Smooth muscle cell (in vitro differentiated cells): ENCODE results near the gene ACTC1. TPM values are rescaled to one million over a fixed set of nuclear protein-coding genes. Genes with fewer than 3 reads are reported as not detected.

Experiments
- DNase-seq: peaks from one replicate; lab custom pipeline; 2025; ENCODE audit not compliant: unreplicated experiment; lab: John Stamatoyannopoulos, UW
- H2AFZ ChIP-seq: fragments of 200-600 bp; sonication (generic); 2 replicates; pipeline ENCODE4 v1.6.0; 2016; ENCODE audit warnings: antibody characterized with exemption, low read depth, mild to moderate bottlenecking
- H3F3A ChIP-seq: fragments of 200-600 bp; sonication (generic); 2 replicates; pipeline ENCODE4 v1.6.0; 2017; ENCODE audit warnings: antibody characterized with exemption, low read depth
- H3K27ac ChIP-seq: fragments of 200-600 bp; sonication (generic); 2 replicates; pipeline ENCODE4 v1.5.1; 2016; ENCODE audit warnings: low read depth, mild to moderate bottlenecking
- H3K27me3 ChIP-seq: fragments of 200-600 bp; sonication (generic); 2 replicates; pipeline ENCODE4 v1.6.1; 2016; ENCODE audit warnings: low read depth, mild to moderate bottlenecking
- H3K36me3 ChIP-seq: fragments of 200-600 bp; sonication (generic); 2 replicates; pipeline ENCODE4 v1.5.1; 2016; ENCODE audit warnings: low read depth
- H3K4me1 ChIP-seq: fragments of 200-600 bp; sonication (generic); 2 replicates; pipeline ENCODE4 v1.5.1; 2016; ENCODE audit warnings: low read depth
- H3K4me2 ChIP-seq: fragments of 200-600 bp; sonication (generic); 2 replicates; pipeline ENCODE4 v1.6.0; 2016; ENCODE audit warnings: mild to moderate bottlenecking
- H3K4me3 ChIP-seq: fragments of 200-600 bp; sonication (generic); 2 replicates; pipeline ENCODE4 v1.5.1; 2016; ENCODE audit warnings: mild to moderate bottlenecking
- H3K79me2 ChIP-seq: fragments of 200-600 bp; sonication (generic); 2 replicates; pipeline ENCODE4 v1.6.0; 2016; ENCODE audit warnings: low read depth, mild to moderate bottlenecking
- H3K9ac ChIP-seq: fragments of 200-600 bp; sonication (generic); 2 replicates; pipeline ENCODE4 v1.6.0; 2016; ENCODE audit warnings: low read depth
- H3K9me3 ChIP-seq: fragments of 200-600 bp; sonication (generic); replicated peaks from 2 replicates; pipeline ENCODE4 v1.5.1; 2016; ENCODE audit warnings: low read depth
- H4K20me1 ChIP-seq: fragments of 200-600 bp; sonication (generic); 2 replicates; pipeline ENCODE4 v1.6.0; 2016; ENCODE audit warnings: low read depth
- CTCF ChIP-seq: fragments of 200-600 bp; sonication (generic); IDR thresholded peaks from 2 replicates; pipeline ENCODE4 v1.5.1; 2017; ENCODE audit warnings: borderline replicate concordance, mild to moderate bottlenecking, antibody characterized with exemption; ENCODE audit not compliant: insufficient read depth, poor library complexity, severe bottlenecking
- WGBS: methylation state at CpG from one replicate; pipeline ENCODE4 v1.1.7; 2016; ENCODE audit warnings: low lambda C conversion rate; 5-methylcytosine and 5-hydroxymethylcytosine counted together
- polyA plus RNA-seq: library from polyadenylated mRNA; unstranded; fragments of >200 nt; fragmentation: Nextera tagmentation; extraction: Ambion mirVana; gene quantifications from 2 replicates; pipeline ENCODE4 v1.2.1, GENCODE V29; 2016
- total RNA-seq: library from RNA; depleted of rRNA; stranded (reverse); fragments of >200 nt; gene quantifications from 2 replicates; pipeline ENCODE4 v1.2.3, GENCODE V29; 2014

The ACTC1 gene
- total and polyA plus RNA-seq, 2 experiments from 2014 or later: 90.5 to 136 TPM

DNA sequence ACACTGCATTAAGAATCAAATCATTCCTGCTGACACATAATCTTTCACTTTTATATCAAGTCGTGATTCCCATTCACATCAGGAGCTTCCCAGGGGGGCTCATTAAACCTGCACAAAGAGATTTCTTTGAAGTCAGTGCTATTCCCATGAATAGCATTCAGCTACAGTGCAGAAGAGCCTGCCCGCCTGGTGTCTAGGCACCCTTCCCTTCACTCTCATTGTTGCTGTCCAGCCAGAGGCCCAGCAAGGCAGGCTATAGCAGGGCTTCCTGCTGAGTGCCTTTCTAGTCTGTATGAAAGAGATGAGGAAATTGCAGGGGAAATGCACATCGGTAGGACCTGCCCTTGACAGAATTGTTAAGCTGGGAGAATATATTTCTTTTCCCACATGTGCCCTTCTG lies 36.0 kb downstream of the ACTC1 start:
- peaks cover 8% of the 10 kb centered on the region for H3K4me1 ChIP-seq
- no peaks in the 10 kb centered on the region for H3K9me3 ChIP-seq
- H3K27ac ChIP-seq: no peak overlapping the region
- H3K4me2 ChIP-seq: no peak overlapping the region
- 61% methylated on average over 3 of the region's 3 CpGs for whole genome bisulfite sequencing
- no peaks in the 10 kb centered on the region for H4K20me1 ChIP-seq
- no peak overlapping the region for H3K9ac ChIP-seq
- H3F3A ChIP-seq: no peaks in the 10 kb centered on the region
- H3K79me2 ChIP-seq: no peaks in the 10 kb centered on the region
- DNase-seq: no peak
- H3K36me3 ChIP-seq: no peaks in the 10 kb centered on the region
- TF ChIP-seq CTCF: no peak
- H3K4me3 ChIP-seq: no peak overlapping the region
- H3K27me3 ChIP-seq: peaks cover 52% of the 10 kb centered on the region
- no peak overlapping the region for H2AFZ ChIP-seq

GRCh38 chr15:34757262-34757661 lies 38.1 kb downstream of the ACTC1 start:
- no peak overlapping the region for H3K27ac ChIP-seq
- no peaks in the 10 kb centered on the region for H3K36me3 ChIP-seq
- H3F3A ChIP-seq: no peaks in the 10 kb centered on the region
- no peak overlapping the region for H3K4me2 ChIP-seq
- H3K4me1 ChIP-seq: peaks cover 10% of the 10 kb centered on the region
- H3K9ac ChIP-seq: no peak overlapping the region
- no peak for DNase-seq
- no peaks in the 10 kb centered on the region for H3K9me3 ChIP-seq
- no peak for TF ChIP-seq CTCF
- WGBS: 90% methylated on average over 3 of the region's 3 CpGs
- no peak overlapping the region for H2AFZ ChIP-seq
- H3K27me3 ChIP-seq: peaks cover 62% of the 10 kb centered on the region
- no peaks in the 10 kb centered on the region for H3K79me2 ChIP-seq
- H4K20me1 ChIP-seq: no peaks in the 10 kb centered on the region
- H3K4me3 ChIP-seq: no peak overlapping the region

- peaks cover 68% of the 10 kb centered on the region for H3K27me3 ChIP-seq
- H3K4me1 ChIP-seq: peaks cover 10% of the 10 kb centered on the region
- no peak for DNase-seq
- no peak for TF ChIP-seq CTCF
- no peaks in the 10 kb centered on the region for H3K79me2 ChIP-seq
- no peaks in the 10 kb centered on the region for H3F3A ChIP-seq
- no peak overlapping the region for H3K27ac ChIP-seq
- no peak overlapping the region for H3K9ac ChIP-seq
- peak overlapping the region; percentile 47 for H3K4me3 ChIP-seq
- H4K20me1 ChIP-seq: no peaks in the 10 kb centered on the region
- H3K4me2 ChIP-seq: peak overlapping the region; percentile 91
- no peaks in the 10 kb centered on the region for H3K9me3 ChIP-seq
- WGBS: 12% methylated on average over 10 of the region's 11 CpGs
- no peak overlapping the region for H2AFZ ChIP-seq
- H3K36me3 ChIP-seq: no peaks in the 10 kb centered on the region
These were observed 40.0 kb downstream of the ACTC1 start for GRCh38 chr15:34755419-34755773.

- H3K79me2 ChIP-seq: no peaks in the 10 kb centered on the region
- H3K4me3 ChIP-seq: peak within 1 kb of the TSS; percentile 47
- no peak for TF ChIP-seq CTCF
- peaks cover 9% of the 10 kb centered on the region for H3K4me1 ChIP-seq
- H3K27me3 ChIP-seq: peaks cover 71% of the 10 kb centered on the region
- no peaks in the 10 kb centered on the region for H3F3A ChIP-seq
- no peak for DNase-seq
- no peak within 1 kb of the TSS for H3K9ac ChIP-seq
- no peak within 1 kb of the TSS for H3K27ac ChIP-seq
- H3K4me2 ChIP-seq: peak within 1 kb of the TSS; percentile 91
- H3K36me3 ChIP-seq: no peaks in the 10 kb centered on the region
- H4K20me1 ChIP-seq: no peaks in the 10 kb centered on the region
- no peaks in the 10 kb centered on the region for H3K9me3 ChIP-seq
- no peak within 1 kb of the TSS for H2AFZ ChIP-seq
- 2% methylated on average over 53 of the region's 81 CpGs for WGBS
These were observed 40.5 kb downstream of the ACTC1 start, which contains the start of gene GJD2 for GRCh38 chr15:34754674-34755418. GJD2 (minus strand) TSS chr15:34754998; CDS start chr15:34754488, 510 bp downstream.
